HepG2 (cell line): ENCODE results near the gene IRF7. TPM values are rescaled to one million over a fixed set of nuclear protein-coding genes. Genes with fewer than 3 reads are reported as not detected.

ENCODE experiments used
- AHR ChIP-seq: IDR thresholded peaks from 2 replicates; pipeline ENCODE4 v1.6.1; 2018; ENCODE audit warnings: missing genetic modification reagents, missing compliant biosample characterization
- CBX1 ChIP-seq: IDR thresholded peaks from one replicate; pipeline ENCODE4 v1.6.1; 2016; ENCODE audit warnings: antibody characterized with exemption, low read depth
- ERF ChIP-seq: IDR thresholded peaks from 2 replicates; pipeline ENCODE4 v1.6.1; 2018; ENCODE audit warnings: missing biosample characterization, missing genetic modification reagents
- HDAC1 ChIP-seq: sonication (generic); formaldehyde crosslinking; IDR thresholded peaks from 2 replicates; pipeline ENCODE4 v1.5.1; 2020; ENCODE audit warnings: mild to moderate bottlenecking, missing genetic modification reagents
- HIC2 ChIP-seq: sonication (generic); formaldehyde crosslinking; IDR thresholded peaks from 2 replicates; pipeline ENCODE4 v1.9.0; 2022; ENCODE audit warnings: low read depth, missing genetic modification reagents
- HNF1A ChIP-seq, 2 experiments: sonication (generic) in 1 of 2; formaldehyde crosslinking in 1 of 2; IDR thresholded peaks; 2 replicates each; pipeline versions ENCODE4 v1.4.0 to v1.6.1; 2016 to 2020; ENCODE audit warnings: borderline replicate concordance in 1 of 2, low read depth in 1 of 2, mild to moderate bottlenecking in 1 of 2, missing genetic modification reagents in 1 of 2
- HNF1B ChIP-seq: sonication (generic); formaldehyde crosslinking; IDR thresholded peaks from 2 replicates; pipeline ENCODE4 v1.5.1; 2020; ENCODE audit warnings: mild to moderate bottlenecking, moderate library complexity, missing genetic modification reagents
- LRRFIP1 ChIP-seq: sonication (generic); formaldehyde crosslinking; conservative IDR thresholded peaks from 2 replicates; pipeline ENCODE4 v1.4.0; 2020; ENCODE audit warnings: missing genetic modification reagents
- MEF2D ChIP-seq: sonication (generic); formaldehyde crosslinking; IDR thresholded peaks from 2 replicates; pipeline ENCODE4 v1.5.1; 2020; ENCODE audit warnings: mild to moderate bottlenecking, missing genetic modification reagents
- TFDP2 ChIP-seq: sonication (generic); formaldehyde crosslinking; IDR thresholded peaks from 2 replicates; pipeline ENCODE4 v1.4.0; 2020; ENCODE audit warnings: missing genetic modification reagents
- THRA ChIP-seq: sonication (generic); formaldehyde crosslinking; IDR thresholded peaks from 2 replicates; pipeline ENCODE4 v1.4.0; 2020; ENCODE audit warnings: missing genetic modification reagents, borderline replicate concordance
- ZNF136 ChIP-seq: sonication (generic); formaldehyde crosslinking; IDR thresholded peaks from 2 replicates; pipeline ENCODE4 v1.8.1; 2022; ENCODE audit warnings: low read depth, mild to moderate bottlenecking, moderate library complexity, missing genetic modification reagents
- ZNF260 ChIP-seq: sonication (generic); formaldehyde crosslinking; IDR thresholded peaks from 2 replicates; pipeline ENCODE4 v1.4.0; 2020; ENCODE audit warnings: missing genetic modification reagents, low read depth, mild to moderate bottlenecking, borderline replicate concordance
- ZNF576 ChIP-seq: sonication (generic); formaldehyde crosslinking; IDR thresholded peaks from 2 replicates; pipeline ENCODE4 v1.4.0; 2020; ENCODE audit warnings: mild to moderate bottlenecking, missing genetic modification reagents
- ZNF777 ChIP-seq: sonication (generic); formaldehyde crosslinking; IDR thresholded peaks from 2 replicates; pipeline ENCODE4 v1.4.0; 2020; ENCODE audit warnings: missing genetic modification reagents
- polyA plus RNA-seq, 8 experiments: library from polyadenylated mRNA; depleted of rRNA in 3 of 8; stranded (reverse) in 7 of 8; unstranded in 1 of 8; fragments of >200 nt; fragmentation: Illumina TruSeq in 4 of 8; extraction: Trizol in 4 of 8; gene quantifications; 2 replicates each; pipeline versions ENCODE4 v1.2.1 to v1.2.3, GENCODE V29; 2011 to 2016; ENCODE audit warnings: low read depth in 4 of 8, missing spikeins in 1 of 8, mixed read lengths in 1 of 8; ENCODE audit not compliant: insufficient read depth in 1 of 8
- total RNA-seq, 5 experiments: library from RNA; depleted of rRNA; stranded (reverse); fragments of >200 nt; fragmentation: Illumina TruSeq; extraction: Trizol; gene quantifications; 2 replicates each; pipeline ENCODE4 v1.2.3, GENCODE V29; 2016; ENCODE audit warnings: low read depth in 1 of 5

IRF7 gene
- total and polyA plus RNA-seq, 2 of the 13 experiments (the other 11 are each of a cell fraction or from before 2014, with no cell fraction given), result not detected

GRCh38 chr11:657691-658126 is 42.0 kb upstream of the IRF7 start (continued):
- peak; percentile 51 for TF ChIP-seq HDAC1 (CRISPR knock-in tag)
- TF ChIP-seq ZNF576 (CRISPR knock-in tag), result no peak
- no peak for TF ChIP-seq MEF2D (CRISPR knock-in tag)
- TF ChIP-seq ERF (CRISPR knock-in tag), result 0 out of 2 replicates have a peak, but pooled peaks have one; percentile 28
- no peak for TF ChIP-seq ZNF777 (CRISPR knock-in tag)
- TF ChIP-seq THRA (CRISPR knock-in tag), result peak; percentile 59; the same call in 1 of the 2 replicates
- no peak for TF ChIP-seq CBX1
- no peak for TF ChIP-seq TFDP2 (CRISPR knock-in tag)
- no peak for TF ChIP-seq HNF1A (IDR thresholded peaks at IDR 0.05; ENCODE audit: low read depth)
- no peak for TF ChIP-seq HNF1A (CRISPR knock-in tag; IDR thresholded peaks at IDR 0.05; ENCODE audit: borderline replicate concordance)
- peak; percentile 52; the same call in 1 of the 2 replicates for TF ChIP-seq HNF1B (CRISPR knock-in tag)
- TF ChIP-seq ZNF136 (CRISPR knock-in tag), result no peak
- no peak for TF ChIP-seq AHR (CRISPR knock-in tag)
- TF ChIP-seq ZNF260 (CRISPR knock-in tag), result no peak
- peak; percentile 36; the same call in 1 of the 2 replicates for TF ChIP-seq HIC2 (CRISPR knock-in tag)
- TF ChIP-seq LRRFIP1 (CRISPR knock-in tag), result no peak
